ENCODE results near the gene SLC10A3.
A peak's percentile ranks its signal among the peaks of the same experiment; 100 is the strongest.

Gene SLC10A3

DNA sequence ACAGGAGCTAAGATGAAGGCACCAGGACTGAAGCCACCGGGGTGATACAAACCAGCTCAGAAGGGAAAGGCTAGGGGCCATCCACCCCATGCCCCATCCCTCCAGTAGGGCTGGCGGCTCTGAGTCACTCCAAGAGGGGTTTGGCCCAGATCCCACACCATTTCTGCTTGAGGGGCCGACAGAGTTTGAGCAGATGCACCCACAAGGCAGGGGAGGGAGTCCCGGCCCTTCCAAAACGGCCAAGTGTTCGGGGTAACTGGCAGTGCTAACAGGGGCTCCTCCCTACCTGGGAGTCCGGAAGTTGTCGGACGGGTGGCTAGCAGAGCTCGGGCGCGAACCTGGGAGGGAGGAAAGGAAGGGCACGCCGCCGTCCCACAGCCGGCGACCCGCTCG lies 412 bp downstream of the SLC10A3 start:
- no peak overlapping the region for H2AFZ ChIP-seq (ENCODE audit: low read depth)
- peak overlapping the region; percentile 49; the same call in 1 of the 2 replicates for H3K9ac ChIP-seq
- peak overlapping the region; percentile 39 for H3K4me2 ChIP-seq
- H3K4me1 ChIP-seq (ENCODE audit: low read depth, poor library complexity, severe bottlenecking) = no peaks in the 10 kb centered on the region
- H4K20me1 ChIP-seq (ENCODE audit: insufficient read depth) = no peaks in the 10 kb centered on the region
- peak overlapping the region; percentile 30; the same call in 1 of the 2 replicates for H3K27ac ChIP-seq
- TF ChIP-seq, protein P1, sequence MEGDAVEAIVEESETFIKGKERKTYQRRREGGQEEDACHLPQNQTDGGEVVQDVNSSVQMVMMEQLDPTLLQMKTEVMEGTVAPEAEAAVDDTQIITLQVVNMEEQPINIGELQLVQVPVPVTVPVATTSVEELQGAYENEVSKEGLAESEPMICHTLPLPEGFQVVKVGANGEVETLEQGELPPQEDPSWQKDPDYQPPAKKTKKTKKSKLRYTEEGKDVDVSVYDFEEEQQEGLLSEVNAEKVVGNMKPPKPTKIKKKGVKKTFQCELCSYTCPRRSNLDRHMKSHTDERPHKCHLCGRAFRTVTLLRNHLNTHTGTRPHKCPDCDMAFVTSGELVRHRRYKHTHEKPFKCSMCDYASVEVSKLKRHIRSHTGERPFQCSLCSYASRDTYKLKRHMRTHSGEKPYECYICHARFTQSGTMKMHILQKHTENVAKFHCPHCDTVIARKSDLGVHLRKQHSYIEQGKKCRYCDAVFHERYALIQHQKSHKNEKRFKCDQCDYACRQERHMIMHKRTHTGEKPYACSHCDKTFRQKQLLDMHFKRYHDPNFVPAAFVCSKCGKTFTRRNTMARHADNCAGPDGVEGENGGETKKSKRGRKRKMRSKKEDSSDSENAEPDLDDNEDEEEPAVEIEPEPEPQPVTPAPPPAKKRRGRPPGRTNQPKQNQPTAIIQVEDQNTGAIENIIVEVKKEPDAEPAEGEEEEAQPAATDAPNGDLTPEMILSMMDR (conservative IDR thresholded peaks at IDR 0.05; ENCODE audit: low read depth, low read length) = no peak
- H3K79me2 ChIP-seq (ENCODE audit: insufficient read depth, low read depth) = peaks cover 12% of the 10 kb centered on the region; the same call in 1 of the 2 replicates
- no peaks in the 10 kb centered on the region for H3K27me3 ChIP-seq (ENCODE audit: insufficient read depth, low read depth)
- H3K36me3 ChIP-seq (ENCODE audit: insufficient read depth) = no peaks in the 10 kb centered on the region
- H3K4me3 ChIP-seq (IDR thresholded peaks at IDR 0.05; ENCODE audit: insufficient read depth, low read depth, low read length) = no peak overlapping the region

DNA sequence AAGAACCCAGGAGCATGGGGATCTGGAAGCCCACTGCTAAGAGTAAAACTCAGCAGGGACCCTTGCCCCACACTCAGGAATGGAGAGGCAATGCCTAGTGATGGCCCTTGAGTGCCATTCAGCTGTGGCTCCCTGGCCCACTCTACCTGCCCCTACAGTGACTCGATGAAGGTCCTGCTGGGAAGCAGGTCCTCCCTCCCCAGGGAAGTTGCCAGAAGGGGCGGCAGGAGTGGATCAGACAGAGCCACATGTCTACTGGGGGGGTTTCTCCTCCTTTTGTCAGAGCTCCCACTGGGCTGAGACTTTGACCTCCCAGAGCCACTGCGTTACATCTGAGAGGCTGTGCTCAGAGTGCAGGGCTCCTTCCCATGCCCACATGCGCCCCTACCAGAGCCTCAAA lies 1.2 kb downstream of the SLC10A3 start:
- Histone ChIP-seq H4K20me1 (ENCODE audit: insufficient read depth) (no peaks in the 10 kb centered on the region), H3K36me3 (ENCODE audit: insufficient read depth) (no peaks in the 10 kb centered on the region), H3K4me3 (IDR thresholded peaks at IDR 0.05; ENCODE audit: insufficient read depth, low read depth, low read length) (no peak overlapping the region), H3K27ac (no peak overlapping the region), H3K4me1 (ENCODE audit: low read depth, poor library complexity, severe bottlenecking) (no peaks in the 10 kb centered on the region), H3K79me2 (ENCODE audit: insufficient read depth, low read depth) (peaks cover 13% of the 10 kb centered on the region; the same call in 1 of the 2 replicates), H3K27me3 (ENCODE audit: insufficient read depth, low read depth) (no peaks in the 10 kb centered on the region), H3K9ac (no peak overlapping the region), H3K4me2 (peak overlapping the region; percentile 39; the same call in 1 of the 2 replicates), H2AFZ (ENCODE audit: low read depth) (no peak overlapping the region)
- TF ChIP-seq, protein P1 (conservative IDR thresholded peaks at IDR 0.05; ENCODE audit: low read depth, low read length) = no peak

DNA sequence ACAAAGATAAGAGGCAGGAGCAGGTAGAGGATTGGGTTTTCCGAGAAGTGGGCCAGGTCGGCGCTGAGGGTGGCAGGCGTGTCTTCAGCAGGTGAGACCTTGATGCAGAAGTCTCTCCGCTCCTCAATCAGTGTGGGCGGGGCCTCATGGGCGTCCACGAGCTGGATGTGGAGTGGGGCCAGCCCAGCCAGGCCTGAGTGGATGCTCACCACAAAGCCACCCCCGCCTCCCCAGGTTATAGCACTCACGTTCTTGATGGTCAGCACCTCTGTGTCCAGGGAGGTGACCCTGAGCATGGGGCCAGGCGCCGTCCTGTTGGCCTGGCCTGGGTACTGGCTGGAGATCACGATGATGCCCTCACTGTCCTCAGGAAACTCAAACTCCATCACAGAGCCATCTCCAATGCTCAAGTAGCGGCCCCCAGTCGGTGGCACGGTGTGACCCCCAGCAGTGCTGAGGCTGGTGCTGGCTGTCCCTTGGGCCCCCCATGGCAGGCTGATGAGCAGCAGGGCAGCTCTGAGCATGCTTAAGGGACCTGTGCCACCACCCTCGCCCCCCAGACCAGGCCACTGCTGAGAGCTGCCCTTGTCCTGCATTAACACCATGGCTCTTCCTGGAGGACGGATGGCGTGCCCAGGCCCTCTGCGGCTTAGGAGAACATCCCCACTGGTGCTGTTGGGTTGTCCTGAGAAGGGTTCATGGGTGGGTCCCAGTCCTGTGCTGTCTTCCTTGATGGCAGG lies 1.9 kb downstream of the SLC10A3 start:
- Histone ChIP-seq H3K27me3 (ENCODE audit: insufficient read depth, low read depth) (no peaks in the 10 kb centered on the region), H3K9ac (no peak overlapping the region), H3K4me2 (no peak overlapping the region), H3K27ac (no peak overlapping the region), H3K36me3 (ENCODE audit: insufficient read depth) (no peaks in the 10 kb centered on the region), H3K4me1 (ENCODE audit: low read depth, poor library complexity, severe bottlenecking) (no peaks in the 10 kb centered on the region), H3K4me3 (IDR thresholded peaks at IDR 0.05; ENCODE audit: insufficient read depth, low read depth, low read length) (no peak overlapping the region), H2AFZ (ENCODE audit: low read depth) (no peak overlapping the region), H3K79me2 (ENCODE audit: insufficient read depth, low read depth) (peaks cover 13% of the 10 kb centered on the region; the same call in 1 of the 2 replicates), H4K20me1 (ENCODE audit: insufficient read depth) (no peaks in the 10 kb centered on the region)
- TF ChIP-seq, protein P1 (conservative IDR thresholded peaks at IDR 0.05; ENCODE audit: low read depth, low read length) = no peak

DNA sequence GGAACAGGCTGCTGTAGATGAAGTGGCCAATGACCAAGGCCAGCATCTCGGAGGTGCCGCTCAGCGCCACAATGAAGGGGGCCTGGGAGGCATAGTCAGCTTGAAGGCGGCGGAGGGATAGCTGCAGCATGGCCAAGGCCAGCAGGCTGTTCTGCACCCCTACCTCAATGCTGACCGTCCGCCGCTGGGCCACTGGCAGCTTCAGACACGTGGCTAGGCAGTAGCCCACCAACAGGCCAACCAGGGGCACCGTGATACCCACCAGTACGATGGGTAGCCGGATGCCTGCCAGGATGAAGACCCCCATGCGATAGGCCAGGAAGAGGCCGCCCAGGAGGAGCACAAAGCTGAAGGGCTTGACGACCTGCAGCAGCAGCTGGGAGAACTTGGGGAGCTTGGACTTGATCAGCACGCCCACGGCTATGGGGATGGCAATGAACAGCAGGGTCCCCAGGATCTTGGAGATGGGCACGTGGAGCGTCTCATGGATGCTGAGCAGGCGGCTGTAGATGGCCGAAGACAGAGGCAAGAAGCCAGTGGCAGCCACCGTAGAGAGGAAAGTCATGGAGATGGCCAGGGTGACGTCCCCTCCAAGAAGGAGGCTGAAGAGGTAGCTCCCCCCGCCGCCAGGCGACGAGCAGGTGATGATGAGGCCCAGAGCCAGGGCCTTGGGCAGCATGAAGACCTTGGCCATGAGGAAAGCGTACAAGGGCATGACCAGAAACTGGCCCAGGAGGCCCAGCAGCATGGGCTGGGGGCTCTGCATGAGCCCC lies 2.7 kb downstream of the SLC10A3 start:
- Histone ChIP-seq H3K4me2 (no peak overlapping the region), H3K9ac (no peak overlapping the region), H2AFZ (ENCODE audit: low read depth) (no peak overlapping the region), H3K27ac (no peak overlapping the region), H4K20me1 (ENCODE audit: insufficient read depth) (no peaks in the 10 kb centered on the region), H3K27me3 (ENCODE audit: insufficient read depth, low read depth) (no peaks in the 10 kb centered on the region), H3K4me3 (IDR thresholded peaks at IDR 0.05; ENCODE audit: insufficient read depth, low read depth, low read length) (no peak overlapping the region), H3K79me2 (ENCODE audit: insufficient read depth, low read depth) (peaks cover 13% of the 10 kb centered on the region; the same call in 1 of the 2 replicates), H3K4me1 (ENCODE audit: low read depth, poor library complexity, severe bottlenecking) (no peaks in the 10 kb centered on the region), H3K36me3 (ENCODE audit: insufficient read depth) (no peaks in the 10 kb centered on the region)
- TF ChIP-seq, protein P1 (conservative IDR thresholded peaks at IDR 0.05; ENCODE audit: low read depth, low read length) = no peak
